HCT116 (cell line): ENCODE results near the gene OPCML. TPM values are rescaled to one million over a fixed set of nuclear protein-coding genes. Genes with fewer than 3 reads are reported as not detected.

Source experiments
- ATAC-seq: fragments of 200-7000 bp; cut with Tn5 transposase; 2 replicates; pipeline ENCODE4 v1.9.1; 2020; ENCODE audit warnings: mild to moderate bottlenecking, moderate library complexity
- BruUV-seq: library from RNA; stranded (reverse); fragments of 400-500 nt; replicated peaks from 2 replicates; lab custom pipeline; 2021; lab: Mats Ljungman, UMichigan
- CTCF ChIA-PET: fragments of 300-600 bp; sonication (Branson Sonifier 250); formaldehyde crosslinking; loops from one replicate; lab custom pipeline; 2021; ENCODE audit warnings: antibody characterized with exemption; lab: Charles Lee
- POLR2A ChIA-PET: fragments of 300-600, 350-600 bp; sonication (Branson Sonifier 250); formaldehyde crosslinking; loops from one replicate; lab custom pipeline; 2021; ENCODE audit warnings: antibody characterized with exemption; lab: Charles Lee
- RAD21 ChIA-PET, 2 experiments: fragments of 300-600 bp; sonication (Branson Sonifier 250); formaldehyde crosslinking; loops; one replicate each; lab custom pipeline; 2023; ENCODE audit warnings: low total read pairs in 2 of 2; ENCODE audit not compliant: uncharacterized antibody in 2 of 2, unreplicated experiment in 2 of 2, low non-redundant PET in 1 of 2; lab: Charles Lee
- DNase-seq: peaks from one replicate; pipeline ENCODE4 v3.0.0-alpha.2; 2010; ENCODE audit warnings: low read depth, low spot score
- H2AFZ ChIP-seq: fragments of 200-600 bp; shearing (Covaris generic), sonication (generic); 2 replicates; pipeline ENCODE4 v1.6.1; 2017; ENCODE audit warnings: low read depth, mixed run types, mixed read lengths, antibody characterized with exemption, low read length; ENCODE audit not compliant: poor library complexity, severe bottlenecking
- H3K27ac ChIP-seq: 2 replicates; pipeline ENCODE4 v1.5.1; 2012; ENCODE audit warnings: low read depth, low read length
- H3K27me3 ChIP-seq: fragments of 200-600 bp; sonication (generic); 2 replicates; pipeline ENCODE4 v1.6.1; 2016; ENCODE audit warnings: mixed run types, low read length, mixed read lengths; ENCODE audit not compliant: insufficient read depth
- H3K36me3 ChIP-seq, 2 experiments: fragments of 200-500 bp in 1 of 2; fragments of 200-600 bp in 1 of 2; sonication (Bioruptor generic) in 1 of 2; sonication (generic) in 1 of 2; 2 replicates each; pipeline versions ENCODE4 v1.5.1 to v1.6.1; 2014 to 2016; ENCODE audit warnings: low read length in 2 of 2, inconsistent platforms in 1 of 2, mixed read lengths in 1 of 2, mixed run types in 1 of 2; ENCODE audit not compliant: insufficient read depth in 2 of 2, control insufficient read depth in 1 of 2
- H3K4me1 ChIP-seq, 2 experiments: fragments of 200-600 bp in 1 of 2; sonication (generic) in 1 of 2; 2 replicates each; pipeline versions ENCODE4 v1.5.1 to v1.6.1; 2012 to 2017; ENCODE audit warnings: low read length in 2 of 2, inconsistent platforms in 1 of 2, mild to moderate bottlenecking in 1 of 2, mixed read lengths in 1 of 2, mixed run types in 1 of 2, moderate library complexity in 1 of 2; ENCODE audit not compliant: insufficient read depth in 2 of 2, control insufficient read depth in 1 of 2
- H3K4me2 ChIP-seq: fragments of 200-600 bp; sonication (generic); 2 replicates; pipeline ENCODE4 v1.6.1; 2017; ENCODE audit warnings: mixed run types, low read length, mixed read lengths
- H3K4me3 ChIP-seq, 2 experiments: fragments of 200-600 bp in 1 of 2; sonication (generic) in 1 of 2; replicated peaks in 1 of 2; 2 replicates each; pipeline ENCODE4 v1.5.1; 2011 to 2016; ENCODE audit warnings: low read length in 2 of 2, control low read depth in 1 of 2, low read depth in 1 of 2, mild to moderate bottlenecking in 1 of 2, mixed read lengths in 1 of 2, mixed run types in 1 of 2
- H3K79me2 ChIP-seq: fragments of 200-600 bp; sonication (generic); 2 replicates; pipeline ENCODE4 v1.6.1; 2017; ENCODE audit warnings: mild to moderate bottlenecking, mixed run types, low read length, moderate library complexity, mixed read lengths; ENCODE audit not compliant: insufficient read depth
- H3K9ac ChIP-seq: fragments of 200-600 bp; sonication (generic); 2 replicates; pipeline ENCODE4 v1.6.1; 2016; ENCODE audit warnings: low read length, mixed read lengths
- H3K9me2 ChIP-seq: fragments of 200-600 bp; sonication (generic), shearing (Covaris generic); 2 replicates; pipeline ENCODE4 v1.6.1; 2017; ENCODE audit warnings: mixed run types, mild to moderate bottlenecking, moderate library complexity; ENCODE audit not compliant: insufficient read depth
- H3K9me3 ChIP-seq, 2 experiments: fragments of 200-500 bp in 1 of 2; fragments of 200-600 bp in 1 of 2; sonication (Bioruptor generic) in 1 of 2; sonication (generic) in 1 of 2; 2 replicates each; pipeline ENCODE4 v1.6.1; 2014 to 2017; ENCODE audit warnings: low read length in 2 of 2, mixed read lengths in 2 of 2, inconsistent platforms in 1 of 2, low read depth in 1 of 2, mild to moderate bottlenecking in 1 of 2, mixed run types in 1 of 2, moderate library complexity in 1 of 2; ENCODE audit not compliant: control insufficient read depth in 1 of 2, insufficient read depth in 1 of 2
- H4K20me1 ChIP-seq: fragments of 200-600 bp; sonication (generic), shearing (Covaris generic); 2 replicates; pipeline ENCODE4 v1.6.1; 2017; ENCODE audit warnings: mixed run types, mild to moderate bottlenecking, moderate library complexity; ENCODE audit not compliant: insufficient read depth
- CBX3 ChIP-seq: IDR thresholded peaks from 2 replicates; pipeline ENCODE4 v1.6.1; 2012; ENCODE audit warnings: low read depth
- CEBPB ChIP-seq: IDR thresholded peaks from 2 replicates; pipeline ENCODE4 v1.6.1; 2012; ENCODE audit warnings: low read depth
- EGR1 ChIP-seq: IDR thresholded peaks from 2 replicates; pipeline ENCODE4 v1.6.1; 2012; ENCODE audit warnings: low read depth
- ELF1 ChIP-seq: IDR thresholded peaks from 2 replicates; pipeline ENCODE4 v1.6.1; 2012; ENCODE audit warnings: low read depth, borderline replicate concordance
- JUND ChIP-seq: IDR thresholded peaks from 2 replicates; pipeline ENCODE4 v1.6.1; 2012
- POLR2A ChIP-seq: IDR thresholded peaks from 2 replicates; pipeline ENCODE4 v1.7.0; 2011; ENCODE audit warnings: borderline replicate concordance; ENCODE audit not compliant: insufficient read depth, insufficient read length; ENCODE audit errors: extremely low read depth
- POLR2AphosphoS5 ChIP-seq: IDR thresholded peaks from 2 replicates; pipeline ENCODE4 v1.6.1; 2011; ENCODE audit warnings: mild to moderate bottlenecking, low read depth, low read length, moderate library complexity
- RAD21 ChIP-seq: IDR thresholded peaks from 2 replicates; pipeline ENCODE4 v1.6.1; 2012; ENCODE audit warnings: low read depth, mild to moderate bottlenecking
- SIN3A ChIP-seq: IDR thresholded peaks from 2 replicates; pipeline ENCODE4 v1.6.1; 2012; ENCODE audit warnings: low read depth
- TCF7L2 ChIP-seq: IDR thresholded peaks from 2 replicates; pipeline ENCODE4 v1.7.0; 2011; ENCODE audit warnings: borderline replicate concordance, inconsistent platforms; ENCODE audit not compliant: insufficient read depth, insufficient read length; ENCODE audit errors: extremely low read depth
- YY1 ChIP-seq: IDR thresholded peaks from 2 replicates; pipeline ENCODE4 v1.6.1; 2011; ENCODE audit warnings: low read length, low read depth, moderate library complexity, mild to moderate bottlenecking; ENCODE audit not compliant: insufficient replicate concordance; ENCODE audit errors: extremely low read depth
- ZFX ChIP-seq: fragments of 450-650 bp; IDR thresholded peaks from 2 replicates; pipeline ENCODE4 v1.6.1; 2017
- ZNF274 ChIP-seq: fragments of 200-500 bp; sonication (Bioruptor generic); IDR thresholded peaks from 2 replicates; pipeline ENCODE4 v1.6.1; 2014; ENCODE audit warnings: mild to moderate bottlenecking, low read depth, low read length, inconsistent platforms
- intact Hi-C: fragments of 100-400 bp; cut with micrococcal nuclease; formaldehyde crosslinking; loops from 2 replicates; pipeline ENCODE4 v1.10.0; 2022
- total RNA-seq: library from RNA; stranded (reverse); gene quantifications from one replicate; pipeline ENCODE4 v1.2.1, GENCODE V29; 2021; ENCODE audit not compliant: unreplicated experiment
- TF ChIP-seq, protein P1 (sequence below), 3 experiments: fragments of 200-600 bp in 1 of 3; sonication (generic) in 1 of 3; IDR thresholded peaks in 2 of 3; conservative IDR thresholded peaks in 1 of 3; 2 replicates each; pipeline ENCODE4 v1.5.1; 2012 to 2017; ENCODE audit warnings: low read depth in 2 of 3, low read length in 2 of 3, antibody characterized with exemption in 1 of 3, borderline replicate concordance in 1 of 3, control low read depth in 1 of 3, mild to moderate bottlenecking in 1 of 3, mixed read lengths in 1 of 3, mixed run types in 1 of 3, moderate library complexity in 1 of 3; ENCODE audit not compliant: insufficient read depth in 1 of 3
- TF ChIP-seq, protein P2 (sequence below): IDR thresholded peaks from 2 replicates; pipeline ENCODE4 v1.6.1; 2012

Gene OPCML
- total RNA-seq, 1 experiment from 2014 or later = not detected

DNA sequence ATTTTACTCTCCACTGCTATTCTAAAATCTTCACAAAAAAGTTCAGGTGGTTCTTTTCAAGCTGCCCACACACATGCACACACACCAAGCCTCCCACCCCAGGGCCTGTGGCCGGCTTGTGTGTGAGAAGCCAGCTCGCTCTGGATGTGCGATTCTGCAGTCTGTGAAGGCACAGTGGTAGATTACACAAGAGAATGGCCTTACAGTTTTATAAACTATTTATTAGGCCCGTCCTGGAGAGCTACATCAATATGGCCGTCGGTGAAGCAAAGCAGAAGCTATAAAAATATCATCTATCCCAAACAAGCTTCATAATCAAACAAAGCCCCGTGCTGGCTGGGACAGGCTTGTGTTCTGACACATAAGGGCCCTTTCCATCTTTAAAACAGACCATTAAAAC, 240.5 kb downstream of the OPCML start:
- Histone ChIP-seq H3K9ac (no peak overlapping the region), H3K4me2 (no peak overlapping the region), H3K27me3 (no peaks in the 10 kb centered on the region), H2AFZ (no peak overlapping the region), H3K4me1 (no peaks in the 10 kb centered on the region), H3K36me3 (no peaks in the 10 kb centered on the region), H3K9me2 (no peaks in the 10 kb centered on the region), H3K79me2 (no peaks in the 10 kb centered on the region), H4K20me1 (no peaks in the 10 kb centered on the region), H3K4me3 (no peak overlapping the region), H3K27ac (no peak overlapping the region), H3K9me3 (peaks cover 7 to 25% of the 10 kb centered on the region in 2 experiments; a peak in 2 of 4 replicates)
- no TSS peak for BruUV-seq
- intact Hi-C loops = no loop called here
- ChIA-PET POLR2A (no interaction called here), CTCF (no interaction called here), RAD21 (no interaction called here)
- ATAC-seq (no peak), DNase-seq (no peak)
- TF ChIP-seq POLR2A = no peak
- TF ChIP-seq ZNF274 = no peak
- no peak for TF ChIP-seq ELF1
- no peak for TF ChIP-seq CEBPB
- TF ChIP-seq SIN3A = no peak
- no peak for TF ChIP-seq RAD21
- TF ChIP-seq, protein P1, sequence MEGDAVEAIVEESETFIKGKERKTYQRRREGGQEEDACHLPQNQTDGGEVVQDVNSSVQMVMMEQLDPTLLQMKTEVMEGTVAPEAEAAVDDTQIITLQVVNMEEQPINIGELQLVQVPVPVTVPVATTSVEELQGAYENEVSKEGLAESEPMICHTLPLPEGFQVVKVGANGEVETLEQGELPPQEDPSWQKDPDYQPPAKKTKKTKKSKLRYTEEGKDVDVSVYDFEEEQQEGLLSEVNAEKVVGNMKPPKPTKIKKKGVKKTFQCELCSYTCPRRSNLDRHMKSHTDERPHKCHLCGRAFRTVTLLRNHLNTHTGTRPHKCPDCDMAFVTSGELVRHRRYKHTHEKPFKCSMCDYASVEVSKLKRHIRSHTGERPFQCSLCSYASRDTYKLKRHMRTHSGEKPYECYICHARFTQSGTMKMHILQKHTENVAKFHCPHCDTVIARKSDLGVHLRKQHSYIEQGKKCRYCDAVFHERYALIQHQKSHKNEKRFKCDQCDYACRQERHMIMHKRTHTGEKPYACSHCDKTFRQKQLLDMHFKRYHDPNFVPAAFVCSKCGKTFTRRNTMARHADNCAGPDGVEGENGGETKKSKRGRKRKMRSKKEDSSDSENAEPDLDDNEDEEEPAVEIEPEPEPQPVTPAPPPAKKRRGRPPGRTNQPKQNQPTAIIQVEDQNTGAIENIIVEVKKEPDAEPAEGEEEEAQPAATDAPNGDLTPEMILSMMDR (IDR thresholded peaks at IDR 0.05 in 2 of 3, conservative IDR thresholded peaks at IDR 0.05 in 1 of 3; ENCODE audit: borderline replicate concordance in 1 of 3, insufficient read depth in 1 of 3, low read depth in 2 of 3, low read length in 2 of 3) = no peak
- no peak for TF ChIP-seq ZFX
- no peak for TF ChIP-seq POLR2AphosphoS5
- TF ChIP-seq, protein P2, sequence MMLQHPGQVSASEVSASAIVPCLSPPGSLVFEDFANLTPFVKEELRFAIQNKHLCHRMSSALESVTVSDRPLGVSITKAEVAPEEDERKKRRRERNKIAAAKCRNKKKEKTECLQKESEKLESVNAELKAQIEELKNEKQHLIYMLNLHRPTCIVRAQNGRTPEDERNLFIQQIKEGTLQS = no peak

DNA sequence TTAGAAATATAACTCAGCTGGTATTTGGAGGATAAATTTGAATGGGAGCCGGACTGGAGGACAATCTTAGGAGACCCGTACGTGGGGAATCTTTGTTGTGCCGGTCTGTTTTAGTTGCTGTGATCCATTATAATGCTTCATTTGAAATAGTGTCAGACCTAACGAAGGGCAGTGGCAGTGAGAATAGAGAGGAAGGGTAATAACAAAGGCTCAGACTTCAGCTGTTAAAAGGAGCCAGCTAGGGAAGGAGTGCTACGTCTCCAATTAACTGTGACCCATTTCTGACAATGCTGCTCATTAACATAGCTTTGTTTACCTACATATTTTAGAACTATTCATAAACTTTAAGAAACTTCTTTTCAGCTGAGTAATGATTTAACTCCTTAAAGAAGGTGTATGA, 246.9 kb downstream of the OPCML start:
- Histone ChIP-seq H2AFZ (no peak overlapping the region), H4K20me1 (no peaks in the 10 kb centered on the region), H3K9me2 (no peaks in the 10 kb centered on the region), H3K4me2 (no peak overlapping the region), H3K27ac (no peak overlapping the region), H3K4me3 (no peak overlapping the region), H3K4me1 (no peaks in the 10 kb centered on the region), H3K9me3 (peaks cover 0 to 31% of the 10 kb centered on the region in 2 experiments; a peak in 2 of 4 replicates), H3K27me3 (no peaks in the 10 kb centered on the region), H3K9ac (no peak overlapping the region), H3K36me3 (no peaks in the 10 kb centered on the region), H3K79me2 (no peaks in the 10 kb centered on the region)
- ChIA-PET RAD21 (no interaction called here), CTCF (no interaction called here), POLR2A (no interaction called here)
- DNase-seq = no peak
- no TSS peak for BruUV-seq
- TF ChIP-seq CEBPB (no peak), TCF7L2 (no peak), SIN3A (no peak), JUND (no peak), YY1 (no peak), EGR1 (no peak), CBX3 (no peak), ELF1 (no peak), RAD21 (no peak)
- TF ChIP-seq, protein P1 (IDR thresholded peaks at IDR 0.05 in 2 of 3, conservative IDR thresholded peaks at IDR 0.05 in 1 of 3; ENCODE audit: borderline replicate concordance in 1 of 3, insufficient read depth in 1 of 3, low read depth in 2 of 3, low read length in 2 of 3) = no peak
- no peak for ATAC-seq
- intact Hi-C loops = no loop called here
